ENCODE measurements around the gene TRPC6. TPM values are rescaled to one million over a fixed set of nuclear protein-coding genes. Genes with fewer than 3 reads are reported as not detected.

Gene TRPC6
- total and polyA plus RNA-seq, 2 of the 8 experiments (the other 6 are each of a cell fraction or from before 2014, with no cell fraction given), result 0.26 to 0.39 TPM

GRCh38 chr11:101516546-101516945 lies 67.3 kb downstream of the TRPC6 start:
- Histone ChIP-seq H4K20me1 (replicated peaks in 1 of 2; ENCODE audit: control insufficient read depth in 1 of 2, insufficient read depth in 2 of 2, low read length in 2 of 2) (no peaks in the 10 kb centered on the region), H2BK5ac (ENCODE audit: low read depth, low read length) (no peak overlapping the region), H4K91ac (replicated peaks; ENCODE audit: insufficient read length, low read length) (no peak overlapping the region), H3K18ac (ENCODE audit: extremely low read depth, low read length) (no peak overlapping the region; the same call in 1 of the 2 replicates), H2BK15ac (ENCODE audit: low read length) (no peak overlapping the region), H4K8ac (ENCODE audit: extremely low read depth, insufficient read depth, low read length) (no peak overlapping the region), H3K79me1 (ENCODE audit: low read depth, low read length) (no peaks in the 10 kb centered on the region), H3K4me3 (ENCODE audit: extremely low read depth in 1 of 4, insufficient read depth in 2 of 4, low read depth in 3 of 4, low read length in 4 of 4) (no peak overlapping the region), H3K36me3 (ENCODE audit: control insufficient read depth in 2 of 4, insufficient read depth in 4 of 4, low read length in 3 of 4) (peaks cover 0 to 6% (median 2%) of the 10 kb centered on the region in 4 experiments; a peak in 2 of 8 replicates), H2BK12ac (ENCODE audit: low read depth, low read length) (no peak overlapping the region), H3K27ac (ENCODE audit: low read depth, low read length) (no peak overlapping the region), H3K14ac (ENCODE audit: insufficient read length) (no peak overlapping the region), H3K23ac (ENCODE audit: insufficient read length) (no peak overlapping the region), H3K27me3 (replicated peaks in 1 of 4; ENCODE audit: control insufficient read depth in 3 of 4, extremely low read depth in 1 of 4, insufficient read depth in 3 of 4, low read length in 3 of 4) (no peaks in the 10 kb centered on the region), H3K9me3 (ENCODE audit: insufficient read depth in 2 of 2, low read depth in 1 of 2, low read length in 1 of 2) (peaks cover 11 to 17% of the 10 kb centered on the region in 2 experiments), H2AK5ac (ENCODE audit: low read depth, low read length) (no peak overlapping the region), H3K23me2 (ENCODE audit: low read depth, low read length) (no peaks in the 10 kb centered on the region), H3K4me2 (ENCODE audit: insufficient read depth in 1 of 2, low read depth in 2 of 2, low read length in 2 of 2) (peak overlapping the region; percentile 18 to 41; a peak in 1 of 4 replicates), H3K79me2 (ENCODE audit: control insufficient read depth in 1 of 2, insufficient read depth in 2 of 2, low read length in 2 of 2) (no peaks in the 10 kb centered on the region), H2BK120ac (replicated peaks; ENCODE audit: low read depth, low read length) (no peak overlapping the region), H3K4me1 (replicated peaks in 1 of 4; ENCODE audit: control insufficient read depth in 3 of 4, insufficient read depth in 4 of 4, low read length in 3 of 4) (peaks cover 0 to 11% (median 5%) of the 10 kb centered on the region in 4 experiments; a peak in 3 of 7 replicates), H3K56ac (replicated peaks; ENCODE audit: insufficient read length, low read depth, low read length) (no peak overlapping the region), H2AFZ (ENCODE audit: low read length) (no peak overlapping the region), H3K4ac (replicated peaks; ENCODE audit: insufficient read length, low read depth, low read length) (no peak overlapping the region), H3K9ac (replicated peaks in 1 of 4; ENCODE audit: extremely low read depth in 1 of 4, low read depth in 3 of 4, low read length in 3 of 4) (no peak overlapping the region), H2BK20ac (ENCODE audit: low read length) (peak overlapping the region; percentile 67; the same call in 1 of the 2 replicates), H4K5ac (ENCODE audit: insufficient read length, low read depth, low read length) (peak overlapping the region; percentile 33)
- WGBS, 2 experiments (ENCODE audit: extremely low coverage in 1 of 2, insufficient coverage in 1 of 2, insufficient read length in 1 of 2, insufficient replicate concordance in 2 of 2, low coverage in 1 of 2, low lambda C conversion rate in 2 of 2, missing lambda C conversion rate in 1 of 2), result 38% methylated on average over 3 of the region's 3 CpGs; no CpG with 5 or more reads in 1 of the 2 experiments
- CTCF ChIA-PET (ENCODE audit: partially characterized antibody), result interaction anchor here (0.6 to 1.1 kb wide), 4 partner anchors 10 to 159 kb away, joined by 3 read pairs; no protein-coding TSS in a partner anchor
- DNase-seq (ENCODE audit: low read depth in 1 of 2, low spot score in 2 of 2) (peak in 1 of 2 experiments; percentile 34), FAIRE-seq (no peak)
- POLR2A ChIA-PET (ENCODE audit: partially characterized antibody), result no interaction called here
- no peak for TF ChIP-seq TAF1 (IDR thresholded peaks at IDR 0.05; ENCODE audit: low read depth, low read length)
- peak; percentile 12 to 35; a peak in 2 of 4 replicates for TF ChIP-seq RAD21 (IDR thresholded peaks at IDR 0.05 in 1 of 2, conservative IDR thresholded peaks at IDR 0.05 in 1 of 2; ENCODE audit: low read depth in 2 of 2, low read length in 2 of 2)
- no peak for TF ChIP-seq ZNF274 (IDR thresholded peaks at IDR 0.05; ENCODE audit: borderline replicate concordance, extremely low read depth, low read length)
- peak in 1 of 3 experiments; percentile 27; a peak in 1 of 4 replicates for TF ChIP-seq CTCF (IDR thresholded peaks at IDR 0.05; ENCODE audit: control extremely low read depth in 1 of 3, insufficient read depth in 1 of 3, low read depth in 1 of 3, low read length in 3 of 3)
